PC-9 (cell line): ENCODE measurements around the gene PNPLA7. TPM values are rescaled to one million over a fixed set of nuclear protein-coding genes. Genes with fewer than 3 reads are reported as not detected.

ENCODE experiments used
- microRNA-seq: library from miRNA; unstranded; fragments of <30 nt; microRNA quantifications from one replicate; pipeline ENCODE4 v1.2.0, GENCODE V29; 2021; ENCODE audit warnings: borderline number of aligned reads, borderline replicate concordance
- total RNA-seq: library from RNA; stranded (reverse); gene quantifications from 2 replicates; pipeline ENCODE4 v1.2.3, GENCODE V29; 2021

Gene PNPLA7
- total RNA-seq, 1 experiment from 2014 or later, result 1.9 TPM

Small RNA genes lying within 50 kb of the gene (microRNA-seq; reads per million reads assigned to microRNA genes)
- gene MIR7114, result 4.7 reads per million

Other genes with a start within 250 kb of the PNPLA7 start
- 20.6 and 25.8 TPM in 2 replicates for gene NRARP, start 248.1 kb downstream of the PNPLA7 start, total RNA-seq
- 23.7 and 38.5 TPM in 2 replicates for gene EXD3, start 127.2 kb downstream of the PNPLA7 start, total RNA-seq
- gene NOXA1, start 127.0 kb downstream of the PNPLA7 start, total RNA-seq, result 10.5 and 22.8 TPM in 2 replicates
- gene ENTPD8, start 109.0 kb downstream of the PNPLA7 start, total RNA-seq, result 5.4 and 5.9 TPM in 2 replicates
- 73.4 and 90.4 TPM in 2 replicates for gene NSMF, start 91.1 kb downstream of the PNPLA7 start, total RNA-seq
- 54.5 and 87.7 TPM in 2 replicates for gene MRPL41, start 1.5 kb upstream of the PNPLA7 start, total RNA-seq
- 48.5 and 52.2 TPM in 2 replicates for gene DPH7, start 28.5 kb upstream of the PNPLA7 start, total RNA-seq
- 47.7 and 49.2 TPM in 2 replicates for gene ZMYND19, start 40.1 kb upstream of the PNPLA7 start, total RNA-seq
- 116 and 127 TPM in 2 replicates for gene ARRDC1, start 55.3 kb upstream of the PNPLA7 start, total RNA-seq
- 111 and 116 TPM in 2 replicates for gene EHMT1, start 68.6 kb upstream of the PNPLA7 start, total RNA-seq